Measurements from ENCODE around the gene CDKL5.

CDKL5 gene

GRCh38 chrX:18461431-18461830 lies 36.0 kb downstream of the CDKL5 start:
- FAIRE-seq = no peak

GRCh38 chrX:18464499-18464898 lies 39.1 kb downstream of the CDKL5 start:
- no peak for FAIRE-seq

- FAIRE-seq = no peak
These were observed 39.6 kb downstream of the CDKL5 start for GRCh38 chrX:18465051-18465450.

GRCh38 chrX:18468599-18468998 lies 43.2 kb downstream of the CDKL5 start:
- no peak for FAIRE-seq

GRCh38 chrX:18471296-18471695 lies 45.9 kb downstream of the CDKL5 start:
- FAIRE-seq = no peak

- FAIRE-seq = no peak
These were observed 65.6 kb downstream of the CDKL5 start for GRCh38 chrX:18490806-18491555.

GRCh38 chrX:18491587-18492340 lies 66.4 kb downstream of the CDKL5 start:
- peak; percentile 74 for FAIRE-seq

- no peak for FAIRE-seq
These were observed 109.5 kb downstream of the CDKL5 start for GRCh38 chrX:18534949-18535348.

- FAIRE-seq = no peak
These were observed 111.7 kb downstream of the CDKL5 start for GRCh38 chrX:18537068-18537467.

GRCh38 chrX:18537524-18537923 lies 112.1 kb downstream of the CDKL5 start:
- no peak for FAIRE-seq

GRCh38 chrX:18542131-18542530 lies 116.7 kb downstream of the CDKL5 start:
- no peak for FAIRE-seq

GRCh38 chrX:18542905-18543304 lies 117.5 kb downstream of the CDKL5 start:
- FAIRE-seq = no peak

GRCh38 chrX:18543738-18544137 lies 118.3 kb downstream of the CDKL5 start:
- no peak for FAIRE-seq

GRCh38 chrX:18545771-18546170 lies 120.4 kb downstream of the CDKL5 start:
- no peak for FAIRE-seq

- no peak for FAIRE-seq
These were observed 123.6 kb downstream of the CDKL5 start for GRCh38 chrX:18548996-18549395.

- no peak for FAIRE-seq
These were observed 124.2 kb downstream of the CDKL5 start for GRCh38 chrX:18549643-18550042.

- no peak for FAIRE-seq
These were observed 132.5 kb downstream of the CDKL5 start for GRCh38 chrX:18557879-18558278.

- no peak for FAIRE-seq
These were observed 133.4 kb downstream of the CDKL5 start for GRCh38 chrX:18558799-18559198.

- FAIRE-seq = no peak
These were observed 135.6 kb downstream of the CDKL5 start for GRCh38 chrX:18561020-18561419.

GRCh38 chrX:18565727-18566126 lies 140.3 kb downstream of the CDKL5 start:
- no peak for FAIRE-seq

- FAIRE-seq = no peak
These were observed 141.3 kb downstream of the CDKL5 start for GRCh38 chrX:18566748-18567147.

GRCh38 chrX:18573556-18573955 lies 148.1 kb downstream of the CDKL5 start:
- FAIRE-seq = no peak

GRCh38 chrX:18574591-18574990 lies 149.2 kb downstream of the CDKL5 start:
- FAIRE-seq = no peak

GRCh38 chrX:18575744-18576143 lies 150.3 kb downstream of the CDKL5 start:
- FAIRE-seq = no peak
